Kidney epithelial cell (primary cell): ENCODE results near the gene PI4K2A. TPM values are rescaled to one million over a fixed set of nuclear protein-coding genes. Genes with fewer than 3 reads are reported as not detected.

Experiments
- DNase-seq: peaks from one replicate; pipeline ENCODE4 v3.0.0-alpha.2; 2010; ENCODE audit warnings: low read depth
- H3K27me3 ChIP-seq: 2 replicates; pipeline ENCODE4 v1.6.0; 2011; ENCODE audit warnings: low read length; ENCODE audit not compliant: control insufficient read depth, insufficient read depth
- H3K36me3 ChIP-seq: 2 replicates; pipeline ENCODE4 v1.5.1; 2011; ENCODE audit warnings: low read length; ENCODE audit not compliant: control insufficient read depth, insufficient read depth
- H3K4me3 ChIP-seq: 2 replicates; pipeline ENCODE4 v1.5.1; 2011; ENCODE audit warnings: low read depth, mild to moderate bottlenecking, control low read depth, low read length
- total RNA-seq: library from RNA; depleted of rRNA; stranded (reverse); fragments of >200 nt; gene quantifications from 2 replicates; pipeline ENCODE4 v1.2.3, GENCODE V29; 2015
- TF ChIP-seq, protein P1 (sequence below): IDR thresholded peaks from 2 replicates; pipeline ENCODE4 v1.5.1; 2011; ENCODE audit warnings: mild to moderate bottlenecking, moderate library complexity, low read length, control low read depth, inconsistent platforms; ENCODE audit not compliant: insufficient read depth, poor library complexity, severe bottlenecking

PI4K2A gene
- total RNA-seq, 1 donor from 2014 or later = 37.6 TPM

DNA sequence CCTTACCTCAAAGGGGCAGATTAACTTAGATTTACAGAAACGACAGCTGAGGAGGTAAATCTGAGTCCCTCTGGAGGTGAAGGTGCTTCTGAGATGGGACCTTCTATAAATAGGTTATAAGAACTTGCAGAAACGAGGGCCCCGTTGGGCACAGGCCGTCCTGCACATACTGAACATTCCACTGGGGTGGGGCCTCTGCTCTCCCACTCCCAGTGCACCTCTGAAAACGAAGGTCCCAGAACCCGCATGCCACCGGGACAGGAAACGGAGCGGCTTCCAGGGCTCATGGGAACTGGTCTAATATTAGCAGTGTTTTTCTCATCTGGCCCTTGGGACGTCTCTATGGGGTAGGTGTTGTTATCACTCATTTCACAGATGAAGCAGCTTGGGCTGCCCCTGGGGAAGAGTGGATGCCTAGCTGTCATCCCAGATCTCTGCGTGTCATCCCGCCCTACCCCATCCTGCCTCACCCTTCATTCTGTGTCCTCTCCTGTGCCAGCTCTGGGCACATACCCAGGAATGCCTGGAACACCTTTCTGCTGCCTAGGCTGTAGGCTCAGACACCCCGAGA is 31.4 kb upstream of the PI4K2A start:
- no peak for DNase-seq
- H3K4me3 ChIP-seq = no peak overlapping the region
- no peaks in the 10 kb centered on the region for H3K27me3 ChIP-seq
- no peaks in the 10 kb centered on the region for H3K36me3 ChIP-seq
- TF ChIP-seq, protein P1, sequence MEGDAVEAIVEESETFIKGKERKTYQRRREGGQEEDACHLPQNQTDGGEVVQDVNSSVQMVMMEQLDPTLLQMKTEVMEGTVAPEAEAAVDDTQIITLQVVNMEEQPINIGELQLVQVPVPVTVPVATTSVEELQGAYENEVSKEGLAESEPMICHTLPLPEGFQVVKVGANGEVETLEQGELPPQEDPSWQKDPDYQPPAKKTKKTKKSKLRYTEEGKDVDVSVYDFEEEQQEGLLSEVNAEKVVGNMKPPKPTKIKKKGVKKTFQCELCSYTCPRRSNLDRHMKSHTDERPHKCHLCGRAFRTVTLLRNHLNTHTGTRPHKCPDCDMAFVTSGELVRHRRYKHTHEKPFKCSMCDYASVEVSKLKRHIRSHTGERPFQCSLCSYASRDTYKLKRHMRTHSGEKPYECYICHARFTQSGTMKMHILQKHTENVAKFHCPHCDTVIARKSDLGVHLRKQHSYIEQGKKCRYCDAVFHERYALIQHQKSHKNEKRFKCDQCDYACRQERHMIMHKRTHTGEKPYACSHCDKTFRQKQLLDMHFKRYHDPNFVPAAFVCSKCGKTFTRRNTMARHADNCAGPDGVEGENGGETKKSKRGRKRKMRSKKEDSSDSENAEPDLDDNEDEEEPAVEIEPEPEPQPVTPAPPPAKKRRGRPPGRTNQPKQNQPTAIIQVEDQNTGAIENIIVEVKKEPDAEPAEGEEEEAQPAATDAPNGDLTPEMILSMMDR = no peak

DNA sequence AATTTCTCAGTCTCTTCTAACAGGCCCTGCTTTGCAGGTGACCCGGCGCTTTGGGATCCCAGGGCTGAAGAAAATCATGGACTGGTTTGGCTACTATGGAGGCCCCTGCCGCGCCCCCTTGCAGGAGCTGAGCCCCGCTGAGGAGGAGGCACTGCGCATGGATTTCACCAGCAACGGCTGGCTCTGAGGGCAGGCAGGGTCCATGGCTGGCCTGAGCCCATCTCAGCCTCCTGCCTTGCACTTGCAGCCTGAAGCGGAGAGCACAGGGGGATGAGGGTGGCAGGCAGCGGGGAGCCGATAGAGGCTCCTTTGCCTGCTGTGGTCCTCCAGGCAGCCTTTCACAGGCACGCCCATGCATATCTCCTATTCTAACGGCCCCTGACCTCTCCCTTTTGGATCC is 29.0 kb upstream of the PI4K2A start:
- Histone ChIP-seq H3K36me3 (no peaks in the 10 kb centered on the region), H3K27me3 (no peaks in the 10 kb centered on the region), H3K4me3 (no peak overlapping the region)
- TF ChIP-seq, protein P1 = no peak
- DNase-seq = no peak

DNA sequence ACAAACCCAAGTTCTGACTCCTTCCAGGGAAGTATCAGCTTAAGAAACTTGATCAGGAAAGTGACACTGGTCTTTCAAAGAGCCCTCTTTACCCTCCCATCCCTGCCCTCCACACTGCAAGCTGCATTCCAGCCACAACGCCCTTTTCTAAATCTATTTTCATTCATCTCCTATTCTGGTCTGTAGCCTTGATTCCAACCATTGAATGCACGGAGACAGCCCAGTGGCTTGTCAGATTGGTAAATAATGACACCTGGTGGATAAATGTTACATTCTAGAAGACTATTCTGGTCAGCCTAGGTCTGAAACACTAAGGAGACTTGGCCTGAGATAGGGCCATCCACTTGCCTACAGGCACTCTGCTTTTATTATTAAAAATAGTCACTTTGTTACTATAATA is 28.1 kb upstream of the PI4K2A start:
- Histone ChIP-seq H3K4me3 (no peak overlapping the region), H3K36me3 (no peaks in the 10 kb centered on the region), H3K27me3 (no peaks in the 10 kb centered on the region)
- DNase-seq = no peak
- TF ChIP-seq, protein P1 = peak; percentile 37

DNA sequence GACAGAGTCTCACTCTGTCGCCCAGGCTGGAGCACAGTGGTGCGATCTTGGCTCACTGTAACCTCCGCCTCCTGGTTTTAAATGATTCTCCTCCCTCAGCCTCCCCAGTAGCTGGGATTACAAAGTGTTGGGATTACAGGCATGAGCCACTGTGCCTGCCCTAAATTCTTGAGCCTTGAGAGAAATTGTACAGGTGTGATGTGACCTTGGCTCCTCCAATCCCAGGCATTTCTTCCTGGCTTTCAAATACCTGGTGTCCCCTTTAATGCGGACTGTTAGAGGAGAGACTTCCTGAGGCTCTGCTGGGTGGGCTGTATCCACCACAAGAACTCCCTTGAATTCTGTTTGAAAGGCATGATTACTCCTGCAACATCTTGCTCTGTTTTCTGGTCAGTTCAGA is 22.2 kb upstream of the PI4K2A start:
- H3K36me3 ChIP-seq = no peaks in the 10 kb centered on the region
- TF ChIP-seq, protein P1 = no peak
- H3K4me3 ChIP-seq = no peak overlapping the region
- H3K27me3 ChIP-seq = no peaks in the 10 kb centered on the region
- no peak for DNase-seq

DNA sequence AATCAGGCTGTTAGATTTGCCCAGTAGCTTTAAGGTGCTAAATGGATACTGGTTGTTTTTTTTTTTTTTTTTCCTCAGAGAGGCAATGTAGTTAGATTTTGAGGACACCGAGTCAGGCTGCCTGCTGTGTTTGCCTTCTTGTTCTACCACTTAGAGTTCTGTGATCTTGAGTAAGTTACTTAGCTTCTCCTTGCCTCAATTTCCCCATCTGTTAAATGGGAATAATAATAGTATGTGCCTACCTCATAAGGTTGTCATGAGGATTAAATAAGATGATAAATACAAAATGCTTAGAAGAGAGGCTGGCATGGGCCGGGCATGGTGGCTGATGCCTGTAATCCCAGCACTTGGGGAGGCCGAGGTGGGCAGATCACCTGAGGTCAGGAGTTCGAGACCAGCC is 21.7 kb upstream of the PI4K2A start:
- Histone ChIP-seq H3K36me3 (no peaks in the 10 kb centered on the region), H3K27me3 (no peaks in the 10 kb centered on the region), H3K4me3 (no peak overlapping the region)
- DNase-seq = no peak
- TF ChIP-seq, protein P1 = no peak

DNA sequence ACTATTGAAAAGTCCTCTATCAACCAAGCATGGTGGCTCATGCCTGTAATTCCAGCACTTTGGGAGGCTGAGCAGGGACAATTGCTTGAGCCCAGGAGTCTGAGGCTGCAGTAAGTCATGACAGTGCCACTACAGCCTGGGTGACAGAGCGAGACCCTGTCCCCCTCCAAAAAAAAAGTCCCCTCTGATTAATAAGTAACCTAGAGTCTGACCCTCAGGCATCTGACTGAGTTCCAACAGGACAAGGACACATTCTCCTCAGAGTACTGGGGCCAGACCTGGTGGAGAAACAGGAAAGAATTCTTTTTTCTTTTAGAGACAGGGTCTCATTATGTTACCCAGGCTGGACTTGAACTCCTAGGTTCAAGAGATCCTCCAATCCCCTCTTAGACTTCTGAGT is 17.2 kb upstream of the PI4K2A start:
- DNase-seq = no peak
- Histone ChIP-seq H3K27me3 (no peaks in the 10 kb centered on the region), H3K4me3 (no peak overlapping the region), H3K36me3 (no peaks in the 10 kb centered on the region)
- TF ChIP-seq, protein P1 = no peak
